ENCODE results near the gene SSTR3.
A peak's percentile ranks its signal among the peaks of the same experiment; 100 is the strongest.

- peak; percentile 70 to 90 (median 89) for TF ChIP-seq CTCF (IDR thresholded peaks at IDR 0.05)
- TF ChIP-seq POLR2A (IDR thresholded peaks at IDR 0.05), result peak; percentile 8
Observed at GRCh38 chr22:37166675-37167066, 45.6 kb downstream of the SSTR3 start.

Measured in ovary (tissue), 3 donors.